H1 (cell line): ENCODE measurements around the gene GADD45GIP1. TPM values are rescaled to one million over a fixed set of nuclear protein-coding genes. Genes with fewer than 3 reads are reported as not detected.

ENCODE experiments used
- ATF2 ChIP-seq: IDR thresholded peaks from 2 replicates; pipeline ENCODE4 v1.6.1; 2012; ENCODE audit warnings: low read length, inconsistent platforms
- CBX5 ChIP-seq: fragments of 300-800, 300-1000 bp; sonication (generic); IDR thresholded peaks from 2 replicates; pipeline ENCODE4 v1.7.1; 2016; ENCODE audit warnings: antibody characterized with exemption, low read length, low read depth
- CBX8 ChIP-seq: fragments of 300-800, 300-1000 bp; sonication (generic); IDR thresholded peaks from 2 replicates; pipeline ENCODE4 v1.7.1; 2016; ENCODE audit warnings: low read depth, low read length, borderline replicate concordance
- CEBPB ChIP-seq: IDR thresholded peaks from 2 replicates; pipeline ENCODE4 v1.6.1; 2012; ENCODE audit warnings: low read depth, low read length
- CHD1 ChIP-seq: IDR thresholded peaks from 2 replicates; pipeline ENCODE4 v1.6.1; 2012; ENCODE audit warnings: low read depth, low read length, improper control_type of control experiment
- CREB1 ChIP-seq: IDR thresholded peaks from 2 replicates; pipeline ENCODE4 v1.6.1; 2012; ENCODE audit warnings: inconsistent platforms
- CTBP2 ChIP-seq: IDR thresholded peaks from 2 replicates; pipeline ENCODE4 v1.7.0; 2011; ENCODE audit warnings: borderline replicate concordance, mild to moderate bottlenecking, moderate library complexity, mixed read lengths, low read length; ENCODE audit not compliant: insufficient read depth, insufficient read length
- EZH2 ChIP-seq: fragments of 200-600 bp; sonication (generic); IDR thresholded peaks from 2 replicates; pipeline ENCODE4 v1.7.1; 2012; ENCODE audit warnings: low read depth, mild to moderate bottlenecking, moderate library complexity, low read length, inconsistent platforms; ENCODE audit not compliant: severe bottlenecking
- FOSL1 ChIP-seq: IDR thresholded peaks from 2 replicates; pipeline ENCODE4 v1.6.1; 2011; ENCODE audit warnings: mild to moderate bottlenecking, low read depth, low read length, moderate library complexity; ENCODE audit not compliant: insufficient read depth
- HDAC2 ChIP-seq, 2 experiments: fragments of 300-600 bp in 1 of 2; sonication (generic) in 1 of 2; IDR thresholded peaks; 2 replicates each; pipeline ENCODE4 v1.6.1; 2011 to 2012; ENCODE audit warnings: low read depth in 2 of 2, low read length in 2 of 2, mild to moderate bottlenecking in 2 of 2, moderate library complexity in 2 of 2, borderline replicate concordance in 1 of 2, inconsistent platforms in 1 of 2
- HDAC6 ChIP-seq: IDR thresholded peaks from one replicate; pipeline ENCODE4 v1.7.1; 2012; ENCODE audit warnings: low read depth, mild to moderate bottlenecking, inconsistent platforms, low read length, moderate library complexity
- JUN ChIP-seq: IDR thresholded peaks from 2 replicates; pipeline ENCODE4 v1.6.1; 2011; ENCODE audit warnings: low read depth, mild to moderate bottlenecking, improper control_type of control experiment, low read length
- JUND ChIP-seq: IDR thresholded peaks from 2 replicates; pipeline ENCODE4 v1.6.1; 2011; ENCODE audit warnings: mild to moderate bottlenecking, improper control_type of control experiment, low read length
- NANOG ChIP-seq: IDR thresholded peaks from 2 replicates; pipeline ENCODE4 v1.6.1; 2011; ENCODE audit warnings: low read length, low read depth, mild to moderate bottlenecking, inconsistent platforms; ENCODE audit not compliant: insufficient read depth, poor library complexity, severe bottlenecking
- PHF8 ChIP-seq: fragments of 200-600 bp; sonication (generic); conservative IDR thresholded peaks from 2 replicates; pipeline ENCODE4 v1.7.1; 2012; ENCODE audit warnings: low read depth, mild to moderate bottlenecking, inconsistent platforms, low read length, moderate library complexity
- RFX5 ChIP-seq: IDR thresholded peaks from 2 replicates; pipeline ENCODE4 v1.6.1; 2011; ENCODE audit warnings: low read depth, low read length, improper control_type of control experiment, borderline replicate concordance
- RNF2 ChIP-seq: fragments of 200-900, 300-1000 bp; sonication (generic); IDR thresholded peaks from 2 replicates; pipeline ENCODE4 v1.7.1; 2016; ENCODE audit warnings: borderline replicate concordance, low read depth, mild to moderate bottlenecking, antibody characterized with exemption, low read length; ENCODE audit not compliant: poor library complexity, severe bottlenecking; ENCODE audit errors: missing control alignments
- SP2 ChIP-seq: IDR thresholded peaks from 2 replicates; pipeline ENCODE4 v1.6.1; 2012; ENCODE audit warnings: mild to moderate bottlenecking, low read length, inconsistent platforms
- SRF ChIP-seq: IDR thresholded peaks from 2 replicates; pipeline ENCODE4 v1.6.1; 2011; ENCODE audit warnings: mild to moderate bottlenecking, low read depth, low read length, moderate library complexity
- ZNF274 ChIP-seq: IDR thresholded peaks from 2 replicates; pipeline ENCODE4 v1.7.0; 2012; ENCODE audit warnings: low read length, borderline replicate concordance; ENCODE audit errors: extremely low read depth
- polyA plus RNA-seq, 7 experiments: library from polyadenylated mRNA; depleted of rRNA in 3 of 7; stranded (reverse) in 5 of 7; unstranded in 2 of 7; fragments of >200 nt in 5 of 7; fragments of 200-250 nt in 2 of 7; gene quantifications; 1 replicate in 5 of 7; 2 replicates in 1 of 7; 4 replicates in 1 of 7; pipeline versions ENCODE4 v1.2.1 to v1.2.3, GENCODE V29; 2011 to 2013; ENCODE audit warnings: missing spikeins in 2 of 7, mixed read lengths in 2 of 7
- total RNA-seq: library from RNA; stranded (reverse); fragmentation: NEBNext Ultra II Directional; extraction: Animal tissue kit (Norgen Biotek cat#: 25700); gene quantifications from 2 replicates; pipeline ENCODE4 v1.2.1, GENCODE V29; 2021

Gene GADD45GIP1
- total and polyA plus RNA-seq, 2 of the 8 experiments (the other 6 are each of a cell fraction or from before 2014, with no cell fraction given) = 42.2 to 42.6 TPM

GRCh38 chr19:12983542-12984142, 26.6 kb upstream of the GADD45GIP1 start (continued):
- TF ChIP-seq HDAC2 (IDR thresholded peaks at IDR 0.05; ENCODE audit: borderline replicate concordance in 1 of 2, low read depth in 2 of 2, low read length in 2 of 2) (no peak), JUN (no peak), CBX8 (no peak), CTBP2 (no peak), SP2 (no peak), ATF2 (peak; percentile 57; the same call in 1 of the 2 replicates), ZNF274 (no peak), RFX5 (no peak), CBX5 (no peak), FOSL1 (peak; percentile 73; the same call in 1 of the 2 replicates), JUND (peak; percentile 59; the same call in 1 of the 2 replicates), PHF8 (no peak), HDAC6 (no peak), CHD1 (no peak), EZH2 (peak; percentile 6), RNF2 (no peak), SRF (no peak), CREB1 (peak; percentile 76; the same call in 1 of the 2 replicates), NANOG (no peak), CEBPB (peak; percentile 45; the same call in 1 of the 2 replicates)
